ENCODE measurements around the gene DNASE2. TPM values are rescaled to one million over a fixed set of nuclear protein-coding genes. Genes with fewer than 3 reads are reported as not detected.
A peak's percentile ranks its signal among the peaks of the same experiment; 100 is the strongest.

DNASE2 gene
- total RNA-seq, 4 donors from 2014 or later = 26.6 to 37.4 (median 31.2) TPM

- Histone ChIP-seq H3K9me3 (peaks cover 0 to 13% (median 6%) of the 10 kb centered on the region in 4 donors), H3K27ac (replicated peaks in 1 of 4) (peak overlapping the region; percentile 82 to 96 (median 92)), H3K27me3 (peaks cover 0 to 24% (median 15%) of the 10 kb centered on the region in 4 donors), H3K4me1 (peaks cover 13 to 31% (median 24%) of the 10 kb centered on the region in 4 donors), H3K4me3 (peak overlapping the region; percentile 72 to 91 (median 74)), H3K36me3 (peaks cover 25 to 36% (median 31%) of the 10 kb centered on the region in 4 donors)
- DNase-seq (ENCODE audit: extremely low spot score) = no peak
- intact Hi-C loops (cut with DNase I) = no loop called here
- TF ChIP-seq POLR2AphosphoS5 (IDR thresholded peaks at IDR 0.05) (no peak), EP300 (IDR thresholded peaks at IDR 0.05) (no peak), CTCF (IDR thresholded peaks at IDR 0.05) (no peak), POLR2A (IDR thresholded peaks at IDR 0.05; ENCODE audit: low read depth) (no peak)
- WGBS = 39% methylated on average over 5 of the region's 29 CpGs
Observed at GRCh38 chr19:12880551-12881171, 588 bp downstream of the DNASE2 start.

- Histone ChIP-seq H3K4me1 (peaks cover 0 to 16% (median 5%) of the 10 kb centered on the region in 4 donors), H3K9me3 (no peaks in the 10 kb centered on the region), H3K27me3 (no peaks in the 10 kb centered on the region), H3K4me3 (no peak overlapping the region), H3K36me3 (peaks cover 25 to 59% (median 39%) of the 10 kb centered on the region in 4 donors), H3K27ac (replicated peaks in 1 of 4) (no peak overlapping the region)
- DNase-seq (ENCODE audit: extremely low spot score) = no peak
- intact Hi-C loops (cut with DNase I) = no loop called here
- TF ChIP-seq EP300 (IDR thresholded peaks at IDR 0.05) = no peak
- no peak for TF ChIP-seq POLR2A (IDR thresholded peaks at IDR 0.05; ENCODE audit: low read depth)
- no peak for TF ChIP-seq CTCF (IDR thresholded peaks at IDR 0.05)
- no peak for TF ChIP-seq POLR2AphosphoS5 (IDR thresholded peaks at IDR 0.05)
- WGBS = 94% methylated on average over 6 of the region's 6 CpGs
Observed at GRCh38 chr19:12875086-12875485, 6.2 kb downstream of the DNASE2 start.

- no peak for DNase-seq (ENCODE audit: extremely low spot score)
- H3K27ac ChIP-seq (replicated peaks in 1 of 4) = no peak overlapping the region
- TF ChIP-seq POLR2AphosphoS5 (IDR thresholded peaks at IDR 0.05) (no peak), EP300 (IDR thresholded peaks at IDR 0.05) (no peak)
- H3K4me3 ChIP-seq = peak overlapping the region in 1 of 4 donors; percentile 36
- no peaks in the 10 kb centered on the region for H3K9me3 ChIP-seq
- H3K27me3 ChIP-seq = peaks cover 0 to 5% (median 0%) of the 10 kb centered on the region in 4 donors
- intact Hi-C loops (cut with DNase I) = no loop called here
- H3K4me1 ChIP-seq = peaks cover 0 to 14% (median 4%) of the 10 kb centered on the region in 4 donors
- 81% methylated on average over 52 of the region's 86 CpGs for WGBS
- peaks cover 25 to 58% (median 39%) of the 10 kb centered on the region in 4 donors for H3K36me3 ChIP-seq
Observed at GRCh38 chr19:12873891-12874745, 7.1 kb downstream of the DNASE2 start.

GRCh38 chr19:12872941-12873890 lies 8.0 kb downstream of the DNASE2 start:
- Histone ChIP-seq H3K27ac (replicated peaks in 1 of 4) (no peak overlapping the region), H3K9me3 (no peaks in the 10 kb centered on the region), H3K4me1 (peaks cover 0 to 14% (median 4%) of the 10 kb centered on the region in 4 donors), H3K27me3 (peaks cover 0 to 14% (median 0%) of the 10 kb centered on the region in 4 donors), H3K36me3 (peaks cover 18 to 49% (median 33%) of the 10 kb centered on the region in 4 donors), H3K4me3 (peak overlapping the region in 2 of 4 donors; percentile 24 to 36)
- intact Hi-C loops (cut with DNase I) = no loop called here
- no peak for TF ChIP-seq EP300 (IDR thresholded peaks at IDR 0.05)
- no peak for TF ChIP-seq POLR2AphosphoS5 (IDR thresholded peaks at IDR 0.05)
- no peak for TF ChIP-seq POLR2A (IDR thresholded peaks at IDR 0.05; ENCODE audit: low read depth)
- no peak for TF ChIP-seq CTCF (IDR thresholded peaks at IDR 0.05)
- no peak for DNase-seq (ENCODE audit: extremely low spot score)
- 37% methylated on average over 66 of the region's 70 CpGs for WGBS

All from esophagus muscularis mucosa (tissue), 4 donors.